Measurements from ENCODE around the gene KLF1. TPM values are rescaled to one million over a fixed set of nuclear protein-coding genes. Genes with fewer than 3 reads are reported as not detected.
A peak's percentile ranks its signal among the peaks of the same experiment; 100 is the strongest.

The KLF1 gene
- total RNA-seq, 2 donors from 2014 or later: 0.52 to 0.89 TPM

DNA sequence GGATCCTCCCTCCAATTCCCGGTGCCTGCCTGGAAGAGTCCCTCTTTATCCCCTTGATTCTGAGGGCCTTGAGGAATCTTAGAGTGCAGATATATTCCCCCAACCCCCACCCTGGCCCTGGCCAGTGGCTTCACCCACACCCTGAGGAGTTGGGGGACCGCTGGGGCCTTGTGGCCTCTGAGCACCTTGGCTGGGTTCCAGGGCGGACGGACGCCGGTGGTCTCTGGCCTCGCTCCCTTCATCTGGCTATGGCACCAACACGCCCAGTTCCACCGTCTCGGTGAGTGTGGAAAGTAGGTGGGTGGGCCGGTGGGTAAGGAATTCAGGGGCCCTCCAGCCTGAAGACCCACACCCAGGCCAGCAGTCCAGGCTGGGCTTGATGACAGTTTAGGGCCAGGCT, 43.7 kb downstream of the KLF1 start:
- Mint-ChIP-seq H3K4me1 (ENCODE audit: low read depth in 2 of 2) (peaks cover 21 to 23% of the 10 kb centered on the region in 2 donors), H3K36me3 (peaks cover 10% of the 10 kb centered on the region), H3K27ac (no peak overlapping the region), H3K27me3 (peaks cover 37 to 57% of the 10 kb centered on the region in 2 donors), H3K4me3 (no peak overlapping the region), H3K9me3 (no peaks in the 10 kb centered on the region)
- no peak for DNase-seq (ENCODE audit: low spot score)
- ATAC-seq: no peak

DNA sequence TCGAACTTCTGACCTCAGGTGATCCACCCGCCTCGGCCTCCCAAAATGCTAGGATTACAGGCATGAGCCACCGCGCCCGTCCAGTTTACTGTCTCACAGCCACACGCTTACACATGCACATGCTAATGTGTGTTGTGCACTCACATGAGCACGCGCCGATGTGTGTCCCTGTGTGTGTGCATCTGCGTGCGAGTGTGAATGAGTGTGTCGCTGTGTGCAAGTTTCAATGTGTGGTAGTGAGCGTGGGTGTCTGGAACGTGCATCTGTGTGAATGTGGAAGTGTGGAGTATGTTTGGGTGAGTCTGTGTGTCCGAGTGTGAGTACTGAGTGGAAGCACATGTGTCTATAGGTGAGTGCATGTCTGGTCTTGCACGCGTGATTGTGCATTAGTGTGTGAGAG, 44.5 kb downstream of the KLF1 start:
- Mint-ChIP-seq H3K4me3 (no peak overlapping the region), H3K27me3 (peaks cover 39 to 62% of the 10 kb centered on the region in 2 donors), H3K9me3 (no peaks in the 10 kb centered on the region), H3K36me3 (peaks cover 10% of the 10 kb centered on the region), H3K4me1 (ENCODE audit: low read depth in 2 of 2) (peaks cover 17 to 23% of the 10 kb centered on the region in 2 donors), H3K27ac (no peak overlapping the region)
- ATAC-seq: no peak
- DNase-seq (ENCODE audit: low spot score): no peak

DNA sequence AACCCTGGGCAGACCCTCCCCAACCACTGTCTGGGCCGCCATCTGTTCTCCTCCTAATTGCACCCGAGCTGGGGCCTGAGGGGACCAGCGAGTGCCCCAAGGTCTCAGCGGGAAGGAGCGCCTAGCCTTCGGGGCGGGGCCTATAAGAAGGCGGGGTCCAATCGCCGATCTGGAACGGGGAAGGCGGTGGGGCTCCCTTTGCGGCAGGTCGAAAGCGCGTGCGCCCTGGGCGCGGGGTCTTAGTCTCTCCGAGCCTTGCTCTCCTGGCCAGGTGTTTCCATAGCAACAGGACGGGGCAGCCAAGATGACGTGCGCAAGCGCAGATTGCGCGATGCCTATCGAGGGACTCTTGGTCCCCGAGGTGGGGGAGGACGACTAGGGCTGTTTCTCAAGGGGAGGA, 45.9 kb downstream of the KLF1 start:
- peaks cover 10% of the 10 kb centered on the region for H3K36me3 Mint-ChIP-seq
- DNase-seq (ENCODE audit: low spot score) (no peak), ATAC-seq (peak; percentile 7 to 29)
- H3K4me3 Mint-ChIP-seq: peak overlapping the region; percentile 50
- peaks cover 14 to 23% of the 10 kb centered on the region in 2 donors for H3K4me1 Mint-ChIP-seq (ENCODE audit: low read depth in 2 of 2)
- H3K27ac Mint-ChIP-seq: no peak overlapping the region
- no peaks in the 10 kb centered on the region for H3K9me3 Mint-ChIP-seq
- peaks cover 47 to 68% of the 10 kb centered on the region in 2 donors for H3K27me3 Mint-ChIP-seq

DNA sequence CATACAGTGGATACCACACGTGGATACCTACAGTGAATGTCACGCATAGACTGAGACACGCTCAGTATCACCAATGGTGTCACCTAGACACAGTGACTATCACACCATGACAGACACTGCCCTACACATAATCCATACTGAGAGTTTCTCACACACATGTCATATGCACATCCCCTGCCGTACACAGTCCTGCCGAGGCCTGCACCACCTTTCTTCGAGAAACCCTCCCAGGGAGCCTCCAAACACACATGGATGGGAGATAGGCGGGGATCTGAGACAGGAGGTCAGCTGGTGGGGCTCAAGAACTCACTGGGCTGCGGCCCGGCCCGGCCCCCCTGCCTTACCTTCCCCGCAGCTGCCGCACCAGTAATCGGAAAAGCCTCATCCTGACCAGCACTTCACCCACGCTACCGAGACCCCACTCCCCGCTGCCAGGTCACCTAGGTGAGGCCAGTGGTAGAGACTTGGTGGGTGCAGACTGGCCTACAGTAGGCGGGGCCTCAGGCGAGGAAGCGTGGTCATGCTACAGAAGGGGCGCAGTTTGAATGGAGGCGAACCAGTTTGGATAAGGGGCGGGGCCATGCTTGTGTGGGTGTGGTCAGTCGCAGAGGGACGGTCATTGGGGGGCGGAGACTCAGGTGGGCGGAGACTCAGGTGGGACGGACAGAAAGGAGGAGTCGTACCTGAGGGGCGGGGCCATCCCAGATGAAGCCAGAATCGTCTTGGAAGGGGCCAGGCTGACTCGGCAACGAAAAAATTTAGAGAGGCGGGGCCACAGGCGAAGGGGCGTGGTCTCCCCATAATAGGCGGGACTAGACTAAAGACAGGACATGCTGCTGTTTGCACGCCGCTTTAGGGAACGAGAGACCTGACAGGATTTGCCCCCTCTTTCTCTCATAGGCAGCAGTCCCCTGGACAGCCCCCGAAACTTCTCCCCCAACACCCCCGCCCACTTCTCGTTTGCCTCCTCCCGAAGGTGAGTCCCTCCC, 46.6 kb downstream of the KLF1 start:
- Mint-ChIP-seq H3K36me3 (peaks cover 10% of the 10 kb centered on the region), H3K27me3 (peaks cover 47 to 65% of the 10 kb centered on the region in 2 donors), H3K9me3 (no peaks in the 10 kb centered on the region), H3K27ac (no peak overlapping the region), H3K4me3 (no peak overlapping the region), H3K4me1 (ENCODE audit: low read depth in 2 of 2) (peaks cover 14 to 23% of the 10 kb centered on the region in 2 donors)
- ATAC-seq: peak; percentile 41 to 68
- DNase-seq (ENCODE audit: low spot score): no peak

DNA sequence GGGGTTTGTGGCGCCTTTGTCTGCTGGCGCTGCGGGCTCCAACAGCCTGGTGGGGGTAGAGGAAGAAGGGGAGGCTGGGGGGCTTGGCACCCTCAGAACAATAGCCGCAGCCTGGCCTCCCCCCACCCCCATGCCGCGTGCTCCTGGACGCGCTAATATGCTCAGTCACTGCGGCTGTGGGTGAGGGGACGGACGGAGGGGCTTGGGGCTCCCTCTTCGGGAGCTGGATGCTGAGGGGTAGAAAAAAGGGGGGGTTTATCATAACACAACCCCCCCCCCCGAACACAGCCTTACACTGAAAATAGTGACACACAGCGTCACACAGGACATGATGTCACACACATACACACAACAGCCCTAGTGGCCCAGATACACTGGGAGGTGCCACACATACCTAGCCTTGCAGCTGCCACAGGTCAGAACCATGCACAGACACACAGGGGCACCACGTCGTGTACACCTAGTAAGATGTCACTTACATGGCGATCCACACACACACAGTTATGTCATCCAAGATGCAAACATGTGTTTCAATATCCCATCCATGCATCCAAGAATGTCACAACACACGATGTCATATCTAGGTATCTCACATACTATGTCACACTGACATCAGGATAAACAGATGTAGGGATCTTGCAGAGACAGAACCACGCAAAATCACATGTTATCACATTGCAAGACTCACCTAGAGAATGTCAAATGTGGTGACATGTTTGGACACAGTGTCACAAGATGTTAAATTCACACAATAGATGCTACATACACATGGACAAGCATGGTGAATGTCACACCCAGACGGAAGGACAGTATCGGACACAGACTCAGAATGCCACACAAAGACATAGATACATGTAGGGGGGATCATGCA, 47.9 kb downstream of the KLF1 start:
- Mint-ChIP-seq H3K27me3 (peaks cover 50 to 66% of the 10 kb centered on the region in 2 donors), H3K27ac (no peak overlapping the region), H3K36me3 (peaks cover 10% of the 10 kb centered on the region), H3K9me3 (no peaks in the 10 kb centered on the region), H3K4me1 (ENCODE audit: low read depth in 2 of 2) (peaks cover 16 to 29% of the 10 kb centered on the region in 2 donors), H3K4me3 (peak overlapping the region; percentile 80)
- ATAC-seq (no peak), DNase-seq (ENCODE audit: low spot score) (no peak)

DNA sequence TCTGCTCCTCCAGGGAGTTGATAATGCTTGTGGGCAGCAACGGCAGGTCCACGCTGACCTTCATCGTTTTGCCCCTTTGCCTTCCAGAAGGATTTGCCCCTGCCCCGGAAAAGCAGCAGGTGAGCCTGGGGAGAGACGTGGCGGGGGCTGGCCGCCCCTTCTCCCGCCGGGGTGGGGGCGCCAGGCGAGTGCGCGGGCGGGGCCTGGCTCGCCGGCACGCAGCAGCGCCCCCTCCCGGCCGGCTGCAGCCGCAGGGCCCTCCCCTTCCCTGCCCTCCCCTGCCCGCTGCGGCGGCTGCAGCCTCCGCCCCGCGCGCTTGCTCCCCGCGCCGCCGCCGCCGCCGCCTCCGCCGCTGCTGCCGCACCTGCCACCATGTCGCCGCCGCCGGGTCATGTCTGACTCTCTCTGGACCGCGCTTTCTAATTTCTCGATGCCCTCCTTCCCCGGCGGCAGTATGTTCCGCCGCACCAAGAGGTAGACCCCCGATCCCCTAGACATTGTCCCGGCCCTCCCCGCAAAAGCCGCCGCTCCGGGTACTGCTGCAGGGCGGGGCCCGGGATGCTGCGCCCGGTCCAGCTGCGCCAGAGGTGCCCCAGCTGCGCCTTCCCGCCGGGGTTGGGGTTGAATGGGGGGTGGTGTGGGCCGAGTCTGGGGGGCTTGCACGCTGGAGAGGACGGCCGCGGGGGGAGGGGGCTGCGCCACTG, 48.7 kb downstream of the KLF1 start, which contains the start of gene MAST1:
Gene MAST1 (plus strand): TSS at position 334 of the 704 bp plus-strand sequence. CDS start 58 bp downstream, at position 392.
- Mint-ChIP-seq H3K27ac (no peak within 1 kb of the TSS), H3K36me3 (peaks cover 10% of the 10 kb centered on the region), H3K4me1 (ENCODE audit: low read depth in 2 of 2) (peaks cover 17 to 29% of the 10 kb centered on the region in 2 donors), H3K4me3 (peak within 1 kb of the TSS; percentile 80), H3K27me3 (peaks cover 49 to 64% of the 10 kb centered on the region in 2 donors), H3K9me3 (no peaks in the 10 kb centered on the region)
- DNase-seq (ENCODE audit: low spot score): no peak
- ATAC-seq: peak; percentile 63 to 80

DNA sequence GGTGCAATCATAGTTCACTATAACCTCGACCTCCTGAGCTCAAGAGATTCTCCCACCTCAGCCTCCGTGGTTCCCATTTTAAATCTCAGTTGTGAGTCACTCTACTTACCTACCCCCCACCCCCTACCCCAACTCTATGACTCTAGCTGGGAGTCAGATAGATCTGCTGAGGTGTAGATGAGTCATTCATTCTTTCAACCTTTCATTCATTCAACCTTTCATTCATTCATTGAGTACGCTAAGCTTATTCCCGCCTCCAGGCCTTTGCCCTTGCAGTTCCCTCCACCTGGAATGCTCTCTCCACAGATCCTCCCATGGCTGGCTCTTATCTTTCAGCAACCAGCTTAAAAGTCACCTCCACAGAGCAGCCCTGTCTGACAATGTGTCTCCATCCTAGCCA, 49.8 kb downstream of the KLF1 start:
- Mint-ChIP-seq H3K4me3 (no peak overlapping the region), H3K9me3 (no peaks in the 10 kb centered on the region), H3K27ac (no peak overlapping the region), H3K36me3 (peaks cover 10% of the 10 kb centered on the region), H3K4me1 (ENCODE audit: low read depth in 2 of 2) (peaks cover 23 to 34% of the 10 kb centered on the region in 2 donors), H3K27me3 (peaks cover 51 to 62% of the 10 kb centered on the region in 2 donors)
- ATAC-seq: no peak
- no peak for DNase-seq (ENCODE audit: low spot score)

DNA sequence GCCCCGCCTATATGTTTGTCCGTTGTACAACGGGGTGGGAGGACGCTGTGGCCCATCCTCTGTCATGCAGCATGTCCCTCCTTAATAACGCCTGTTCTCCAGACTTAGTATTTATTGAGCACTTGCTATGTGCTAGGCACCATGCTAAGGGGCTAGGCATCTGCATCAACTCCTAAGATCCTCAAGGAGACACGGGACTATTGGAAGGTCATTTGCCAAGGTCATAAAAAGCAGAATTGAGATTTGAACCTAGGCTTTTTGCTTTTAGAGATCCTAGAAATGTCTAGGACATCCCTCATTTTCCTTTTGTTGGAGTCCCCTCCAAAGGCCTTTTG, 50.5 kb downstream of the KLF1 start:
- peaks cover 5% of the 10 kb centered on the region for H3K36me3 Mint-ChIP-seq
- no peak overlapping the region for H3K27ac Mint-ChIP-seq
- no peaks in the 10 kb centered on the region for H3K9me3 Mint-ChIP-seq
- DNase-seq (ENCODE audit: low spot score) (no peak), ATAC-seq (no peak)
- no peak overlapping the region for H3K4me3 Mint-ChIP-seq
- peaks cover 50 to 62% of the 10 kb centered on the region in 2 donors for H3K27me3 Mint-ChIP-seq
- peaks cover 28 to 36% of the 10 kb centered on the region in 2 donors for H3K4me1 Mint-ChIP-seq (ENCODE audit: low read depth in 2 of 2)

DNA sequence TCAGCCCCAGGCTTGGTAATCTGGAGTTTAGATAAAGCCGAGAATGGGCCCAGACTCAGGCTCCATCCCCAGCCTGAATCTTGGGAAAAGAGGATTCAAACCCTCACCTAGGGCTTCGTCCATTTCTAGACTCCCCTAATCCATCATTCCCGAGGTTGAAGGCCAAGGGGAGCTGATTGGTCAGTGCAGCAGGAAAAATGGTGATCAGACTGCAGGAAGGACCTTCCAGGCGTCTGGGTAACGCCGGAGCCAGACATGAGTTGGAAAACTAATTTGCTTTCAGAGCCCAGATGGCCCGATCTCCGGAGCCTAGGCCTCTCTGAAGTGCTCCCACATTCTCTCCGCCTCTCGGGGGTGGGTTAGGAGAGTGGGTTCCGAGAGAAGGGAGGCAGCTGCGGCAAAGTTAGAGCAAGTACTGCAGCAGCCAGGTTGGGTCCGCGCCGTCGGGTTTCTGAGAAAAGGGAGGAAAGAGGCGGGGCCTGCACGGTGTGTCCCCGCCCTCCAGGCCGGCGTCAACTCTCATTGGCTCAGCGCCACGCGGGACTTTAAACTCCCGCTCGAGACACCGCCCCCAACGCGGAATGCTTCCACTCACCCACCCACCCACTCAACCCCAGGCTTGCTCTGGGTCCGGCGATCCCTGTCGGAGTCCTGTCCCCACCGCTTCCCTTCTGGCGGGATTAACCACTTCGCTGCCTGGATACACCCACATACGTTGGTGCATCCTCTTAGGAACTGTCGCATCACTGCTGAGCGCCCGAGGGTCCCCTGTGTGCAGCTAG, 51.8 kb downstream of the KLF1 start:
- peaks cover 4% of the 10 kb centered on the region for H3K36me3 Mint-ChIP-seq
- H3K27ac Mint-ChIP-seq: no peak overlapping the region
- peaks cover 49 to 63% of the 10 kb centered on the region in 2 donors for H3K27me3 Mint-ChIP-seq
- ATAC-seq: no peak
- DNase-seq (ENCODE audit: low spot score): no peak
- H3K9me3 Mint-ChIP-seq: no peaks in the 10 kb centered on the region
- peak overlapping the region; percentile 67 for H3K4me3 Mint-ChIP-seq
- peaks cover 26 to 27% of the 10 kb centered on the region in 2 donors for H3K4me1 Mint-ChIP-seq (ENCODE audit: low read depth in 2 of 2)

DNA sequence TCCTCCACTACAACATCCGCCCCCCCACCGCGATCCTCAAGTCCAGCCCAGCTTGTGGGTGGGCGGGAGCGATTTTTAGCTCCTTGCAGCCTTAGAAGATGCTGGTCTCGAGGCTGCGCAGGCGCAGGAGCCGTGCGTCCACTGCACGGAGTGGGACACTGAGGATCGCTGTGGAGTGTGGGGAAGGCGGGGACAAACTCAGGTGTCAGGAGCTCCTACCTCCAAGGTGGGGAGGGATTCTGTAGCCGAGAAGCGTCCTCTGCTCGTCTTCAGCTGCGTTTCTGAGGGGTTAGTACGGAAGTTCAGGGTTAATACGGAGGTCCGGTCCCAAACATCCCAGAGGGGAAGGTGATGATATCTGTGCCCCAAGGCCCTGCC, 52.4 kb downstream of the KLF1 start, which contains the start of gene RTBDN:
Gene RTBDN (minus strand): TSS at position 14 of the 378 bp plus-strand sequence. CDS start 4,600 bp downstream, outside the sequence.
- DNase-seq (ENCODE audit: low spot score) (no peak), ATAC-seq (no peak)
- Mint-ChIP-seq H3K9me3 (no peaks in the 10 kb centered on the region), H3K27me3 (peaks cover 48 to 60% of the 10 kb centered on the region in 2 donors), H3K27ac (no peak within 1 kb of the TSS), H3K4me1 (ENCODE audit: low read depth in 2 of 2) (peaks cover 24 to 26% of the 10 kb centered on the region in 2 donors), H3K4me3 (peak within 1 kb of the TSS; percentile 67), H3K36me3 (peaks cover 4% of the 10 kb centered on the region)

All from natural killer cell treated with Interleukin-12 subunit alpha and Interleukin-12 subunit beta and Interleukin-15 and Interleukin-18, amount 100 ng/mL, for 72 hours (primary cell).